HL-60 (cell line): ENCODE measurements around the gene WNT7B.

Experiments used
- DNase-seq, 2 experiments: peaks; one replicate each; pipeline ENCODE4 v3.0.0-alpha.2; 2010 to 2020; ENCODE audit warnings: low read depth in 1 of 2, low spot score in 1 of 2
- H3K27ac ChIP-seq: fragments of 250-450 bp; sonication (Bioruptor Pico); replicated peaks from 2 replicates; pipeline ENCODE4 v1.5.1; 2020; ENCODE audit warnings: mild to moderate bottlenecking, moderate library complexity
- H3K27me3 ChIP-seq: fragments of 250-450 bp; sonication (Bioruptor Pico); 2 replicates; pipeline ENCODE4 v1.5.1; 2021; ENCODE audit warnings: mild to moderate bottlenecking, moderate library complexity; ENCODE audit not compliant: insufficient read depth, poor library complexity, severe bottlenecking
- H3K4me3 ChIP-seq: replicated peaks from 2 replicates; pipeline ENCODE4 v1.5.1; 2011; ENCODE audit warnings: mild to moderate bottlenecking, control low read depth, low read length; ENCODE audit not compliant: insufficient read depth
- CTCF ChIP-seq: IDR thresholded peaks from one replicate; pipeline ENCODE4 v1.5.1; 2011; ENCODE audit warnings: low read length, control low read depth, inconsistent platforms; ENCODE audit not compliant: insufficient read depth
- GABPA ChIP-seq: IDR thresholded peaks from 2 replicates; pipeline ENCODE4 v1.6.1; 2012; ENCODE audit warnings: low read depth
- POLR2AphosphoS5 ChIP-seq: IDR thresholded peaks from 2 replicates; pipeline ENCODE4 v1.6.1; 2012; ENCODE audit warnings: low read depth
- REST ChIP-seq: IDR thresholded peaks from 2 replicates; pipeline ENCODE4 v1.6.1; 2012; ENCODE audit warnings: low read depth; ENCODE audit not compliant: insufficient replicate concordance
- SPI1 ChIP-seq: IDR thresholded peaks from 2 replicates; pipeline ENCODE4 v1.6.1; 2012; ENCODE audit warnings: low read depth, mild to moderate bottlenecking, borderline replicate concordance

WNT7B gene

GRCh38 chr22:45995405-45996101 is 18.6 kb upstream of the WNT7B start:
- Histone ChIP-seq H3K27ac (peak overlapping the region; percentile 33; the same call in 1 of the 2 replicates), H3K4me3 (no peak overlapping the region), H3K27me3 (no peaks in the 10 kb centered on the region)
- no peak for DNase-seq
- TF ChIP-seq CTCF (no peak), GABPA (no peak), REST (no peak), POLR2AphosphoS5 (no peak), SPI1 (no peak)

- Histone ChIP-seq H3K27ac (no peak overlapping the region), H3K27me3 (no peaks in the 10 kb centered on the region), H3K4me3 (no peak overlapping the region)
- DNase-seq, result peak in 1 of 2 experiments; percentile 76
- TF ChIP-seq SPI1 (no peak), REST (no peak), CTCF (peak; percentile 90)
Observed at GRCh38 chr22:45994491-45995404, 17.8 kb upstream of the WNT7B start.

GRCh38 chr22:45993841-45994240 is 16.9 kb upstream of the WNT7B start:
- Histone ChIP-seq H3K4me3 (no peak overlapping the region), H3K27ac (no peak overlapping the region), H3K27me3 (no peaks in the 10 kb centered on the region)
- no peak for DNase-seq
- no peak for TF ChIP-seq SPI1
- no peak for TF ChIP-seq REST
- no peak for TF ChIP-seq POLR2AphosphoS5
- TF ChIP-seq GABPA, result no peak
- TF ChIP-seq CTCF, result no peak
